SK-N-MC (cell line): ENCODE results near the gene TBC1D2B.

ENCODE experiments used
- DNase-seq: peaks from one replicate; pipeline ENCODE4 v3.0.0-alpha.2; 2011; ENCODE audit warnings: low read depth, low spot score
- H3K27ac ChIP-seq: fragments of 200-600 bp; sonication (generic); 2 replicates; pipeline ENCODE4 v1.5.1; 2016; ENCODE audit warnings: mixed run types
- H3K36me3 ChIP-seq: fragments of 200-600 bp; sonication (generic); 2 replicates; pipeline ENCODE4 v1.6.1; 2017; ENCODE audit warnings: antibody characterized with exemption, low read length, mixed read lengths; ENCODE audit not compliant: insufficient read depth
- H3K4me3 ChIP-seq: fragments of 200-600 bp; sonication (generic); 2 replicates; pipeline ENCODE4 v1.5.1; 2016
- H3K9ac ChIP-seq: fragments of 200-600 bp; sonication (generic); 2 replicates; pipeline ENCODE4 v1.8.0; 2017; ENCODE audit warnings: mixed run types, mixed read lengths; ENCODE audit not compliant: insufficient read length
- H3K9me3 ChIP-seq: fragments of 200-600 bp; sonication (generic); 2 replicates; pipeline ENCODE4 v1.6.1; 2017; ENCODE audit warnings: low read depth, mild to moderate bottlenecking, antibody characterized with exemption, low read length, moderate library complexity, mixed read lengths
- EZH2 ChIP-seq: fragments of 200-600 bp; sonication (generic); IDR thresholded peaks from one replicate; pipeline ENCODE4 v1.6.1; 2017; ENCODE audit warnings: antibody characterized with exemption
- FOXP2 ChIP-seq: optimal IDR thresholded peaks from 2 replicates; pipeline ENCODE3; 2011; ENCODE audit warnings: mild to moderate bottlenecking, moderate library complexity; ENCODE audit not compliant: insufficient read depth; ENCODE audit errors: extremely low read length, control extremely low read depth
- POLR2AphosphoS5 ChIP-seq: IDR thresholded peaks from 2 replicates; pipeline ENCODE4 v1.6.1; 2012; ENCODE audit warnings: mild to moderate bottlenecking, low read depth, low read length, borderline replicate concordance

Gene TBC1D2B

DNA sequence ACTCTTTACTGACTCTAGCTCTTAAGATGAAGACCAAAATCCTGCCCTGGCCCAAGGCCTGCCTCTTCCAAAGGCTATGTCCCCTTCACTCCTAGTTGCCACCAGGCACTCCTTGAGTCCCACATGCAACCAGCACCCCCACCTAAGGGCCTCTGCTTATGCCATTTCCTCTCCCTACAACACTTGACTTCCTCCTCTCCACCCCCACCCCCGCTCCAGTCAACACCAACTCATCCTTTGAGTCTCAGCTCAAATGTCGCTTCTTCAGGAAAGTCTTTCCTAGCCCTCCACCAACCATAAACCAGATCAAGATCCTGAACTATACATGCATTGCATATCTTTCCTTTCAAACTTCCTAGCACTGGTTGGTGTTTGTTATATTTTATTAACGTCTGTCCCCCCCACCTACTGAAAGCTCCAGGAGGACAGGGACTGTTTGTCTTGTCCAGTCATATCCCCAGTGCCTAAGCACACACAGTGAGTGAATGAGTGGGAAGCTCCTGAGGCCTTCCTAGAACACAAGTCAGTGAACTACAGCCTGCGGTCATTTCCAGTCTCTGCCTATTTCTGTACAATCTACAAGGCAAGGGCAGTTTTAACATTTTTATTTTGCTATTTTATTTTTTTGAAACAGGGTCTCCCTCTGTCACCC lies 7.3 kb downstream of the TBC1D2B start:
- Histone ChIP-seq H3K9ac (no peak overlapping the region), H3K9me3 (no peaks in the 10 kb centered on the region), H3K4me3 (peak overlapping the region; percentile 66), H3K36me3 (peaks cover 23% of the 10 kb centered on the region), H3K27ac (peak overlapping the region; percentile 97)
- TF ChIP-seq EZH2 (no peak), FOXP2 (no peak), POLR2AphosphoS5 (no peak)
- DNase-seq, result no peak

DNA sequence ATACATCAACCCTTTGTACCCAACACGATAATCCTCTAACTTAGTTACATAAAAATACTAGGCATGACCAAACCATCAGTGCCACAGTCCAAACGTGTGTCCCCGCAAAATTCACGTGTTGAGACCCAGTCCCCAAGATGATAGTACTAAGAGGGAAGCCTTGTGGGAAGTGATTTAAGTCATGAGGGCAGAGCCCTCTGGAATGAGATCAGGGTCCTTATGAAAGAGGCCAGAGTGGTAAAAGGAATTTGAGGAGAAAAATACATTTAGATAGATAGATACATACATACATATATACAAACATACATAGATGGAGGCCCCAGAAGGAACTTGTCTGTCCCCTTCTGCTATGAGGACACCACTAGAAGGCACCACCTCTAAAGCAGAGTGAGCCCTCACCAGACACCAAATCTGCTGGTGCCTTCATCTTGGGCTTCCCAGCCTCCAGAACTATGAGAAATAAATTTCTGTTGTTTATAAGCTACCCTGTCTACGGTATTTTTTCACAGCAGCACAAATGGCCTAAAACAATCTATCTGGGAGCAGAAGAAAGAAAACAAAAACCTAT lies 8.0 kb downstream of the TBC1D2B start:
- Histone ChIP-seq H3K27ac (peak overlapping the region; percentile 97), H3K4me3 (peak overlapping the region; percentile 66; the same call in 1 of the 2 replicates)

DNA sequence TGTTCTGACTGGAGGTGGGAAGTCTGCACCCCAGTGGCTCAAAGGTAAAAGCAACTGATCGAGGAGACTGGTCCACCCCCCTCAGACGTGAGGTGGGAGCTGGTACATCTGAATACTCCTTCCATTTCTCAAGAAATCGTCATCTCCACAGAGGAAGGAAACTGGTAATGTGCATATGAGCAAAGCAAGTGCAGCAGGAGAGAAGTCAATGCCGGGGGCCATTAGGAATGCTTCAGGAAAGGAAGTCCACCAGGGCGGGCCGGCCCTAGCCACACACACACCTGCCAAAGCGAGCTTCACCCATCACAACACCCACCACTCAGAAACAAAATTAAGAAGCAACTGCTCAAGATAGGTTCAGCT lies 8.5 kb downstream of the TBC1D2B start:
- Histone ChIP-seq H3K27ac (peak overlapping the region; percentile 97), H3K9me3 (no peaks in the 10 kb centered on the region), H3K36me3 (peaks cover 17% of the 10 kb centered on the region; the same call in 1 of the 2 replicates), H3K9ac (peak overlapping the region; percentile 25), H3K4me3 (peak overlapping the region; percentile 66)
- TF ChIP-seq FOXP2 (no peak), POLR2AphosphoS5 (no peak), EZH2 (no peak)
- no peak for DNase-seq

More for the DNA sequence above, 8.0 kb downstream of the TBC1D2B start:
- Histone ChIP-seq H3K9ac (peak overlapping the region; percentile 25), H3K9me3 (no peaks in the 10 kb centered on the region), H3K36me3 (peaks cover 19% of the 10 kb centered on the region)
- no peak for TF ChIP-seq EZH2
- no peak for TF ChIP-seq POLR2AphosphoS5
- TF ChIP-seq FOXP2, result no peak
- DNase-seq, result no peak

DNA sequence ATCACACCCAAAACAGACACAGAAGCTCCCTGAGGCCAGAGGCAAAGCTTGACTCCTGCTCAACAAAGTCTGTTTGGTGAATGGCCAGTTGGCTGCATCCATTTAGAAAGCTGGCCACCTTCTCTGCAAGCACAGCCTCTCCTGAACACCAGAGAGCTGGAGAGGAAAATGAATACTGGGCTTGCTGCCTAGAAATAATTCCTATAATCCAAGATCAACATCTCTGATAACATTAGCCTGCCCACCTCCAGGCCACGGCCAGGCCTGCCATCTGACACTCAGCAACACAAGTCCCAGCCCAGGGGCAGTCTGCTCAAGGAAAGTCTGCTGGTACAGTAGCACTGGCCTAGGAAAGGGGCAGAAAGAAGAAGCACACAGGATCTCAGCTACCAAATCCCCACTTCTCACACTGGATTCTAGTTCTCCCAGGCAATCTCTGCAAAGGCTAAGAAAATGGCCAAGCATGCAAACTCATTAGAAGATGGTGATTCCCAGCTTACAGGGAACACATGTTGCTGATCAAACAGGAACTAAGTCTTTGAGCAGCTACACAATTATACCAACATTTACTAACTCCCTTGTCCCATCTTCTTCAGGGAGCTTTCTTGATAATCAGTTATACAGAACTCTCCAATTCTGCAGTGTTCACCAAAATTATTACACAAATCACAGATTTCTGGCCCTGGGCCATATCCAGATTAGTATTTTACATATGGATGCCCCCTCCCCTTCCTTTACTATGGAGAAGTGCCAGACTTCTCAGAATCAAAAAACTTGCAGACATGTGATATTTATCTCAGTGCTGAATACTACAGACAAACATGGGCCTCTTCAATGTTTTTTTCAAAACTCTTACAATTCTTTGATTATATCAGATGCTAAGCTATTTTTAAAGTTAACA lies 9.9 kb downstream of the TBC1D2B start:
- H3K27ac ChIP-seq, result peak overlapping the region; percentile 97
- H3K9ac ChIP-seq, result peak overlapping the region; percentile 56
- peaks cover 17% of the 10 kb centered on the region; the same call in 1 of the 2 replicates for H3K36me3 ChIP-seq
- H3K9me3 ChIP-seq, result no peaks in the 10 kb centered on the region
- TF ChIP-seq EZH2 (no peak), POLR2AphosphoS5 (peak; percentile 32; the same call in 1 of the 2 replicates), FOXP2 (no peak)
- DNase-seq, result peak; percentile 76
- peak overlapping the region; percentile 66 for H3K4me3 ChIP-seq

DNA sequence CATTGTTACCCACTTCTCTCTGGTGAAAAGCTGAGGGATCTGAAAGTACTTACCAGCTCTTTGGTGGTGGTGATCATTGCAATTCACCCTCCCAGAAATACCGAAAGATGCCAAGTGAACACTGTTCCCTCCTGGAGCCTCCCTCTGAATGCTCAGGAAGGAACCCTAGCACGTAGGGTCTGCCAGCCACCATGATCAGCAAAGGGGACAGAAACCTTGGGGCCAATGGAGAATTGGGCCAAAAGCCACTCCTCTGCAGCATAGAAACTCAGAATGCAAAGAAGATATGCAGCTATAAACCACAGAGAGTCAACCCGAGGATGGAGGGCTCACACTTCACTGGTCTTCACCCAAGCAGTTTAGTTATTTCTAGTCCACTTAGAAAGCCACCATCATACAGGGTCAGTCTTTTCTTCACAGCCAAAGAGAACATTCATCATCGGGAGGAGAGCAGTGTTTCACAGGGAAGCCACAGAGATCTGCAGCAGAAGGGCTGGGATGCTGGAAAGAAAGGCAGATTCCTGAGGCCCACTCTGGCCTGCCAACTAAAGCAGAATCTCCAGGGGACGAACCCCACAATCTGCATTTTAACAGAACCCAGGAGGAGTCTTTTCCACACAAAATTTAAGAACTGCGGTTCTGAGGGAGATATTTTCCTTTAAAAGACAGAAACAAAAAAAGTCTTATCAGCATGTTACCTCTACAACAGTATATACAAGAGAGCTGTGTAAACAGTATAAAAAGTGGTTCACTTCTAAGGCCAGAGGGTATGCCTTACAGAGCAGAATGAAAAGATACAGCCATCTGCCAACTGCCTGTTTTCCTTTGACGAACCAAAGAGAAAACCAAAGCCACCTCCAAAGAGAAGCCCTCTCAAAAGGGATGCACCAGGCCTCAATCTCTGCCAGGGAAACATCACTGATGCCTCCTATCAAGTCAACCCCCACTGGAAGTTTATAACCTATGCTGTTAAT lies 11.3 kb downstream of the TBC1D2B start:
- Histone ChIP-seq H3K9me3 (no peaks in the 10 kb centered on the region), H3K9ac (no peak overlapping the region), H3K27ac (peak overlapping the region; percentile 97; the same call in 1 of the 2 replicates), H3K36me3 (peaks cover 12% of the 10 kb centered on the region; the same call in 1 of the 2 replicates), H3K4me3 (peak overlapping the region; percentile 66; the same call in 1 of the 2 replicates)
- DNase-seq, result no peak
- TF ChIP-seq POLR2AphosphoS5 (no peak), FOXP2 (no peak), EZH2 (no peak)

DNA sequence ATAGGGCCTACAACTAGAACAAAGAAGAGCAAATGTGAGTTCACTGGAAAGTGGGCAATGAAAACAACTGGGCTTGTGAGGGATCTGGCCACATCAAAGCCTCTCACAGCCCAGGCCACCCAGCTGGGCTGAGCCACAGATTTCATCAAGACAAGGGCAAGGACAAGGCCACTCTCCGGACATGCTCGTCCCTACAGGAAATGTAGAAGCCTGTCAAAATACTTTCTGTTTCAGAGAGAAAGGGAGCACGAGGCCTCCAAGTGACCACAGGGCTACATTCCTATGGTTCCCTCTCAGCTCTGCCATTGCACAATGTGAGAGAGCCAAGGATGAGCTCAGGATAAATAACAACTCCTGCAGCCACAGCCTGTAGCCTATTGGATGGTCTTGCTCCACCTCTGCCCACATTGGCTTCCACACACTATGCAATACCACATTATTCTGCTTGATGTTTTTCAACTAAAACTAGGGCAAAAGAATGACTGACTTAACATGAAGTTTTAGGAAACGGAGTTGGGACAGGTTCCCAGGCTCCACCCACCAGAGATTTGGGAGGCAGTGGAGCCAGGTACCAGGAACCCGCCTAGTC lies 12.1 kb downstream of the TBC1D2B start:
- TF ChIP-seq EZH2 (no peak), POLR2AphosphoS5 (no peak), FOXP2 (no peak)
- Histone ChIP-seq H3K27ac (peak overlapping the region; percentile 63; the same call in 1 of the 2 replicates), H3K4me3 (no peak overlapping the region), H3K9me3 (no peaks in the 10 kb centered on the region), H3K9ac (no peak overlapping the region), H3K36me3 (peaks cover 9% of the 10 kb centered on the region; the same call in 1 of the 2 replicates)
- no peak for DNase-seq

DNA sequence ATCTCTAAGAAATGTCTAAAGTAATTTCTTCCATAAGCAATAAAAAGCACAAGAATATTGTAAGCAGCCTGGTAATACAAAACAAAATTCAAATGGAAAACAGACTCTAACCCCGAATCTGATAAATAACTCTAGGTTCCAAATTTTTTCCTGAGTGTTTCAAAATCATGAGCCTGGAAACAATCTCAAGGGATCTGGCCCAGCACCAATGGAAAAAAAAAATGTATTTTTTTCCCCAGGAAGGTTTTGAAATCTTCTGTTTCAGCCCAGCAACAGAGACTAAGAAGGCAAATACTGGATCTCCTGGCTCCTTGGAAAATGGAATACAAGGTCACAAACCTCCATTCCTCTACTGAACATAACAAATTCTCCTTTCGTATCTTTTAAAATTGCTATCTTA lies 13.0 kb downstream of the TBC1D2B start:
- peaks cover 9% of the 10 kb centered on the region; the same call in 1 of the 2 replicates for H3K36me3 ChIP-seq
- peak overlapping the region; percentile 63 for H3K27ac ChIP-seq

More for the DNA sequence above, 13.0 kb downstream of the TBC1D2B start:
- TF ChIP-seq FOXP2 (no peak), EZH2 (no peak), POLR2AphosphoS5 (no peak)
- Histone ChIP-seq H3K9ac (no peak overlapping the region), H3K9me3 (no peaks in the 10 kb centered on the region), H3K4me3 (no peak overlapping the region; the same call in 1 of the 2 replicates)
- no peak for DNase-seq
